Measurements from ENCODE around the gene LRP1-AS. TPM values are rescaled to one million over a fixed set of nuclear protein-coding genes. Genes with fewer than 3 reads are reported as not detected.

Gene LRP1-AS
- total and polyA plus RNA-seq, 3 donors from 2014 or later: not detected

DNA sequence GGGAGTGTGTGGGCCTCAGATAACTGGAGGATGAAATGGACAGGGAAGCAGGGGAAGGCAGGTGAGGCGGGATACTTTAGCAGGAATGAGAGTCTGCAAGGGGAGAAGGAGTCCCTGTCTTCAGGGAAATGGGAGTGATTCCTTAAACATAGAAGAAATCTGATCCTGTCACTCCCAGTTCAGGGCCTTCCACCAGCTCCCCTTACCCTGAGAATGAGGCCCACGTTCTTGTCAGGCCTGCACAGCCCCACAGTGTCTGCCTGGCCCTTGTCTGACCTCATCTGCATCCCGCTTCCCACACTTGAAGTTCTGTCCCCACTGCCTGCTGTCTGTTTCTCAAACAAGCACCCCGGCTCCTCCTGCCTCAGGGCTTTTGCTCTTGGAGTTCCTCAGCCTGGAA is 12.6 kb upstream of the LRP1-AS start:
- H3K27ac ChIP-seq: no peak overlapping the region
- no peaks in the 10 kb centered on the region for H3K27me3 ChIP-seq
- H3K36me3 ChIP-seq (ENCODE audit: low read depth, missing control alignments): no peaks in the 10 kb centered on the region
- intact Hi-C loops (cut with DNase I; ENCODE audit: low total_unique reads): no loop called here
- DNase-seq: no peak
- peaks cover 6% of the 10 kb centered on the region for H3K4me1 ChIP-seq
- WGBS, 2 donors: 89% methylated on average over 4 of the region's 4 CpGs
- TF ChIP-seq, protein P1, sequence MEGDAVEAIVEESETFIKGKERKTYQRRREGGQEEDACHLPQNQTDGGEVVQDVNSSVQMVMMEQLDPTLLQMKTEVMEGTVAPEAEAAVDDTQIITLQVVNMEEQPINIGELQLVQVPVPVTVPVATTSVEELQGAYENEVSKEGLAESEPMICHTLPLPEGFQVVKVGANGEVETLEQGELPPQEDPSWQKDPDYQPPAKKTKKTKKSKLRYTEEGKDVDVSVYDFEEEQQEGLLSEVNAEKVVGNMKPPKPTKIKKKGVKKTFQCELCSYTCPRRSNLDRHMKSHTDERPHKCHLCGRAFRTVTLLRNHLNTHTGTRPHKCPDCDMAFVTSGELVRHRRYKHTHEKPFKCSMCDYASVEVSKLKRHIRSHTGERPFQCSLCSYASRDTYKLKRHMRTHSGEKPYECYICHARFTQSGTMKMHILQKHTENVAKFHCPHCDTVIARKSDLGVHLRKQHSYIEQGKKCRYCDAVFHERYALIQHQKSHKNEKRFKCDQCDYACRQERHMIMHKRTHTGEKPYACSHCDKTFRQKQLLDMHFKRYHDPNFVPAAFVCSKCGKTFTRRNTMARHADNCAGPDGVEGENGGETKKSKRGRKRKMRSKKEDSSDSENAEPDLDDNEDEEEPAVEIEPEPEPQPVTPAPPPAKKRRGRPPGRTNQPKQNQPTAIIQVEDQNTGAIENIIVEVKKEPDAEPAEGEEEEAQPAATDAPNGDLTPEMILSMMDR (IDR thresholded peaks at IDR 0.05): no peak
- TF ChIP-seq POLR2A (IDR thresholded peaks at IDR 0.05): no peak
- H3K9me3 ChIP-seq: no peaks in the 10 kb centered on the region
- no peak overlapping the region for H3K4me3 ChIP-seq

DNA sequence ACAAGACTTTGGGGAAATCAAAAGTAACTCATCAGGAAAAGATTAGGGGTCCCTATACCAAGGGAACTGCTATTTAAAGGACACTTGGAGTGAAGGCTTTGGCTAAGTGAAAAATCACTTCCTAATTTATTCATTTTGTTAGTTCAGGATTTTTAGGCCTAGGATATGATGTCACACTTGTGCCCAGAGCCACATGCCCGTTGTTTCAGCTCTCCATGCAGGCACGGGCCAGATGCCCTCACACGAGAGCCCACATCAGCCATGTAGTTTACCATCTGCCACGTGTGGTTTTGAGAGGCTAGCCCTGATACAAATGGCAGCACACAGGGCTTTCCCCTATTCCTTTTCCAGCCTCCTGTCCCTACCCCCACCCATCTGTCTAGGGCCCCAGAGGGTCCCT is 11.9 kb upstream of the LRP1-AS start:
- WGBS, 2 donors: 73 to 87% methylated on average over 4 of the region's 4 CpGs
- Histone ChIP-seq H3K27ac (no peak overlapping the region), H3K36me3 (ENCODE audit: low read depth, missing control alignments) (no peaks in the 10 kb centered on the region), H3K4me3 (no peak overlapping the region), H3K27me3 (no peaks in the 10 kb centered on the region), H3K4me1 (peaks cover 6% of the 10 kb centered on the region), H3K9me3 (no peaks in the 10 kb centered on the region)
- intact Hi-C loops (cut with DNase I; ENCODE audit: low total_unique reads): no loop called here
- DNase-seq: no peak
- TF ChIP-seq, protein P1 (IDR thresholded peaks at IDR 0.05): no peak
- TF ChIP-seq POLR2A (IDR thresholded peaks at IDR 0.05): no peak

DNA sequence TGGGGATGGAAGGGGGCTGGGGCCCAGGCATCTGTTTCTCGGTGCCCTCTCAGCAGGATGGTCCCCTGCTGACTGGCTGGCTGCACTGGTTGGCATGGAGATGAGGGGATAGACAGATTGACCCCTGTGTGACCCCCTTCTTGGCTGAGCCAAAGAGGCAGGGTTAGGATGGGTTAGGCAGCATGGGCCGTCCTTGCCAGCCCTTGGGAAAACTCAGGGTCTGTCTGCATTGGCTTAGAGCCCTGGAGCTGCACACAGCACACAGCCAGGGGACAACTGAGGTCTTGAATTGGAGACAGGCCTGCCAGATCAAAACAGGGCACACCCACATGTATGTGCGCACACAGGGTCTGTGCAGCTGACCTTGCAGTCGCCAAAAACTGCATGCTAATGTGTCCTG is 11.2 kb upstream of the LRP1-AS start:
- no peaks in the 10 kb centered on the region for H3K36me3 ChIP-seq (ENCODE audit: low read depth, missing control alignments)
- H3K27ac ChIP-seq: no peak overlapping the region
- no peaks in the 10 kb centered on the region for H3K27me3 ChIP-seq

DNA sequence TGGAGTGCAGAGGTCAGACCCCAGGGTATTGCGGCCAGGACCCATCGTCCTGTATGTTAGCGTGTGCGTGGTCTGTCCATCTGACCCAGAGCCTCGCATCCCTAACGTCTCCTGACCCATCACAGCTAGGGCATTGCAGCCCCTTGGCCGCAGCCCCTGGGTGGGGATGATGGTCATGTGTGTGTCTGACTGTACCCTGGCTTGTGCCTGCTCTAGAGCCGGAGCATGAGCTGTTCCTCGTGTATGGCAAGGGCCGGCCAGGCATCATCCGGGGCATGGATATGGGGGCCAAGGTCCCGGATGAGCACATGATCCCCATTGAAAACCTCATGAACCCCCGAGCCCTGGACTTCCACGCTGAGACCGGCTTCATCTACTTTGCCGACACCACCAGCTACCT is 10.8 kb upstream of the LRP1-AS start:
- no peak for DNase-seq
- Histone ChIP-seq H3K4me3 (no peak overlapping the region), H3K36me3 (ENCODE audit: low read depth, missing control alignments) (no peaks in the 10 kb centered on the region), H3K27me3 (no peaks in the 10 kb centered on the region), H3K4me1 (peaks cover 15% of the 10 kb centered on the region), H3K27ac (peak overlapping the region in 1 of 2 donors; percentile 24), H3K9me3 (no peaks in the 10 kb centered on the region)
- no peak for TF ChIP-seq POLR2A (IDR thresholded peaks at IDR 0.05)
- TF ChIP-seq, protein P1 (IDR thresholded peaks at IDR 0.05): no peak
- intact Hi-C loops (cut with DNase I; ENCODE audit: low total_unique reads): no loop called here
- 71 to 81% methylated on average over 15 to 16 of the region's 16 CpGs for WGBS, 2 donors

More for the DNA sequence above, 11.2 kb upstream of the LRP1-AS start:
- H3K9me3 ChIP-seq: no peaks in the 10 kb centered on the region
- intact Hi-C loops (cut with DNase I; ENCODE audit: low total_unique reads): no loop called here
- no peak overlapping the region for H3K4me3 ChIP-seq
- TF ChIP-seq, protein P1 (IDR thresholded peaks at IDR 0.05): no peak
- TF ChIP-seq POLR2A (IDR thresholded peaks at IDR 0.05): no peak
- DNase-seq: no peak
- peaks cover 10% of the 10 kb centered on the region for H3K4me1 ChIP-seq
- 51 to 76% methylated on average over 3 to 4 of the region's 4 CpGs for WGBS, 2 donors

DNA sequence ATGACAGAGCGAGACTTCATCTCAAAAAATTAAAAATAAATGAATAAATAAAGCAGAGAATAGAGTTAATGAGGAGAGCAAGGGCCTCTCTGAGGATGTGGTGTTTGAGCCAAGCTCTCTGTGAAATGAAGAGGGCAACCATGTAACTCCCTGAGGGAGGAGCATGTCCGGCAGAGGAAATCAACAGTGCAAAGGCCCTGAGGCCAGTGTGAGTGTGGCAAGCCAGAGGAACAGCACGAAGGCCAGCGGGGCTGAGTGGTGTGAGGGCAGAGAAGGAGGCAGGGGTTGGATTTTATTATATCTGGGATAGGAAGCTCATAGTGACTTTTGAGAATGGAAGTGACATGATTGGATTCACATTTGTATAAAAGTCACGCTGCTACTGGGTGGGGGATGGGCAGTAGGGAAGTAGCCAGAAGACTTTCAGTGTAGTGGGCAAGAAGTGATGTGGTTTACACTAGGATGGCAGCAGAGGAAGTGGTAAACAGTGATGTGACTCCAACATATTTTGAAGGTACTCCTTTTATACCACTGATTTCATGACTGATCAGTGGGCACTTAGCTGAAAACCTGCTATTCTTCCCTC is 10.3 kb upstream of the LRP1-AS start:
- Histone ChIP-seq H3K4me3 (no peak overlapping the region), H3K27me3 (no peaks in the 10 kb centered on the region), H3K9me3 (no peaks in the 10 kb centered on the region), H3K36me3 (ENCODE audit: low read depth, missing control alignments) (no peaks in the 10 kb centered on the region), H3K27ac (peak overlapping the region in 1 of 2 donors; percentile 24), H3K4me1 (peaks cover 20% of the 10 kb centered on the region)
- intact Hi-C loops (cut with DNase I; ENCODE audit: low total_unique reads): no loop called here
- DNase-seq: no peak
- no peak for TF ChIP-seq POLR2A (IDR thresholded peaks at IDR 0.05)
- TF ChIP-seq, protein P1 (IDR thresholded peaks at IDR 0.05): no peak
- 83 to 85% methylated on average over 5 of the region's 5 CpGs for WGBS, 2 donors
